PC-9 (cell line): ENCODE measurements around the gene SNCAIP.

ENCODE experiments used
- EZH2 ChIP-seq: fragments of 200-600 bp; sonication (generic); IDR thresholded peaks from 2 replicates; pipeline ENCODE4 v1.8.0; 2017; ENCODE audit warnings: antibody characterized with exemption, low read depth
- TF ChIP-seq, protein P1 (sequence below): fragments of 200-600 bp; sonication (generic); conservative IDR thresholded peaks from 2 replicates; pipeline ENCODE4 v1.6.1; 2017; ENCODE audit warnings: mixed run types, antibody characterized with exemption, mild to moderate bottlenecking, moderate library complexity

DNA sequence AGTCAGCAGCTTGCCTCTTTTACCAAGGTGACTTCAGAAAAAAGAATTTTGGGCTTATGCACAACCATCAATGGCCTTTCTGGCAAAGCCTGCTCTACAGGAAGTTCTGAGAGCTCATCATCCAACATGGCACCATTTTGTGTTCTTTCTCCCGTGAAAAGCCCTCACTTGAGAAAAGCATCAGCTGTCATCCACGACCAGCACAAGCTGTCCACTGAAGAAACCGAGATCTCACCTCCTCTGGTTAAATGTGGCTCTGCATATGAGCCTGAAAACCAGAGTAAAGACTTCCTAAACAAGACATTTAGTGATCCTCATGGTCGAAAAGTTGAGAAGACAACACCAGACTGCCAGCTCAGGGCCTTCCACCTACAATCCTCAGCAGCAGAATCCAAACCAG lies 111.2 kb downstream of the SNCAIP start:
- TF ChIP-seq, protein P1, sequence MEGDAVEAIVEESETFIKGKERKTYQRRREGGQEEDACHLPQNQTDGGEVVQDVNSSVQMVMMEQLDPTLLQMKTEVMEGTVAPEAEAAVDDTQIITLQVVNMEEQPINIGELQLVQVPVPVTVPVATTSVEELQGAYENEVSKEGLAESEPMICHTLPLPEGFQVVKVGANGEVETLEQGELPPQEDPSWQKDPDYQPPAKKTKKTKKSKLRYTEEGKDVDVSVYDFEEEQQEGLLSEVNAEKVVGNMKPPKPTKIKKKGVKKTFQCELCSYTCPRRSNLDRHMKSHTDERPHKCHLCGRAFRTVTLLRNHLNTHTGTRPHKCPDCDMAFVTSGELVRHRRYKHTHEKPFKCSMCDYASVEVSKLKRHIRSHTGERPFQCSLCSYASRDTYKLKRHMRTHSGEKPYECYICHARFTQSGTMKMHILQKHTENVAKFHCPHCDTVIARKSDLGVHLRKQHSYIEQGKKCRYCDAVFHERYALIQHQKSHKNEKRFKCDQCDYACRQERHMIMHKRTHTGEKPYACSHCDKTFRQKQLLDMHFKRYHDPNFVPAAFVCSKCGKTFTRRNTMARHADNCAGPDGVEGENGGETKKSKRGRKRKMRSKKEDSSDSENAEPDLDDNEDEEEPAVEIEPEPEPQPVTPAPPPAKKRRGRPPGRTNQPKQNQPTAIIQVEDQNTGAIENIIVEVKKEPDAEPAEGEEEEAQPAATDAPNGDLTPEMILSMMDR = no peak
- no peak for TF ChIP-seq EZH2
